Keratinocyte (primary cell): Measurements from ENCODE around the gene C12orf60. TPM values are rescaled to one million over a fixed set of nuclear protein-coding genes. Genes with fewer than 3 reads are reported as not detected.

Source experiments
- DNase-seq: peaks from one replicate; pipeline ENCODE4 v3.0.0-alpha.2; 2011; ENCODE audit warnings: low read depth, missing footprints, low spot score
- FAIRE-seq: peaks from 2 replicates; lab custom pipeline; 2011; peaks lifted over from hg19 to GRCh38; lab: Jason Lieb, UNC
- H2AFZ ChIP-seq: 2 replicates; pipeline ENCODE4 v1.6.0; 2012; ENCODE audit warnings: low read length, control low read depth, inconsistent platforms; ENCODE audit not compliant: control insufficient read depth
- H3K27ac ChIP-seq: 2 replicates; pipeline ENCODE4 v1.5.1; 2011; ENCODE audit warnings: low read length; ENCODE audit not compliant: control insufficient read depth, insufficient read depth
- H3K27me3 ChIP-seq: 3 replicates; pipeline ENCODE4 v1.6.0; 2011; ENCODE audit warnings: low read length; ENCODE audit not compliant: control insufficient read depth, insufficient read depth; ENCODE audit errors: extremely low read depth
- H3K36me3 ChIP-seq, 2 experiments: 2 replicates in 1 of 2; 3 replicates in 1 of 2; pipeline ENCODE4 v1.5.1; 2011; ENCODE audit warnings: low read length in 2 of 2, mild to moderate bottlenecking in 1 of 2; ENCODE audit not compliant: control insufficient read depth in 2 of 2, insufficient read depth in 2 of 2; ENCODE audit errors: extremely low read depth in 1 of 2
- H3K4me1 ChIP-seq: 3 replicates; pipeline ENCODE4 v1.5.1; 2011; ENCODE audit warnings: low read length; ENCODE audit not compliant: control insufficient read depth, insufficient read depth; ENCODE audit errors: extremely low read depth
- H3K4me2 ChIP-seq: 3 replicates; pipeline ENCODE4 v1.6.0; 2011; ENCODE audit warnings: low read depth, low read length; ENCODE audit not compliant: control insufficient read depth, insufficient read depth; ENCODE audit errors: extremely low read depth
- H3K4me3 ChIP-seq, 3 experiments: fragments of 200-600 bp in 1 of 3; sonication (generic) in 1 of 3; 2 replicates in 2 of 3; 3 replicates in 1 of 3; pipeline ENCODE4 v1.5.1; 2011 to 2016; ENCODE audit warnings: low read length in 3 of 3, mild to moderate bottlenecking in 3 of 3, control low read depth in 2 of 3, inconsistent platforms in 1 of 3, low read depth in 1 of 3, mixed read lengths in 1 of 3, mixed run types in 1 of 3, moderate library complexity in 1 of 3; ENCODE audit not compliant: control insufficient read depth in 2 of 3, insufficient read depth in 2 of 3; ENCODE audit errors: extremely low read depth in 1 of 3
- H3K79me2 ChIP-seq: 2 replicates; pipeline ENCODE4 v1.6.0; 2012; ENCODE audit warnings: low read length; ENCODE audit not compliant: control insufficient read depth, insufficient read depth
- H3K9ac ChIP-seq: 3 replicates; pipeline ENCODE4 v1.6.0; 2011; ENCODE audit warnings: low read length; ENCODE audit not compliant: control insufficient read depth, insufficient read depth; ENCODE audit errors: extremely low read depth
- H3K9me1 ChIP-seq: 3 replicates; pipeline ENCODE4 v1.6.0; 2011; ENCODE audit warnings: low read length; ENCODE audit not compliant: control insufficient read depth, insufficient read depth; ENCODE audit errors: extremely low read depth
- H3K9me3 ChIP-seq: 2 replicates; pipeline ENCODE4 v1.5.1; 2012; ENCODE audit warnings: low read depth, low read length; ENCODE audit not compliant: control insufficient read depth
- H4K20me1 ChIP-seq: 3 replicates; pipeline ENCODE4 v1.6.0; 2011; ENCODE audit warnings: low read length; ENCODE audit not compliant: control insufficient read depth, insufficient read depth; ENCODE audit errors: extremely low read depth
- EZH2 ChIP-seq: IDR thresholded peaks from one replicate; pipeline ENCODE4 v1.6.1; 2012; ENCODE audit warnings: inconsistent platforms, mild to moderate bottlenecking, low read length, moderate library complexity
- dilution Hi-C: fragments of 300-500 bp; cut with MboI; formaldehyde crosslinking; loops from one replicate; pipeline ENCODE4 v1.7.0; 2020; ENCODE audit warnings: low sequenced_read_pairs; ENCODE audit not compliant: extremely low pct_ligation_motif_present
- polyA plus RNA-seq, 5 experiments: library from polyadenylated mRNA; depleted of rRNA in 3 of 5; stranded (reverse) in 3 of 5; stranded (forward) in 1 of 5; unstranded in 1 of 5; fragments of >200 nt; gene quantifications; 1 replicate in 1 of 5; 2 replicates in 3 of 5; 3 replicates in 1 of 5; pipeline versions ENCODE4 v1.2.1 to v1.2.3, GENCODE V29; 2011 to 2012; ENCODE audit warnings: missing spikeins in 2 of 5, low read depth in 1 of 5, low replicate concordance in 1 of 5
- TF ChIP-seq, protein P1 (sequence below), 3 experiments: IDR thresholded peaks in 1 of 3; conservative IDR thresholded peaks in 1 of 3; optimal IDR thresholded peaks in 1 of 3; 2 replicates in 2 of 3; 3 replicates in 1 of 3; pipeline versions ENCODE3 to v1.5.1; 2011; ENCODE audit warnings: low read length in 3 of 3, mild to moderate bottlenecking in 3 of 3, moderate library complexity in 2 of 3, control low read depth in 1 of 3, inconsistent platforms in 1 of 3; ENCODE audit not compliant: insufficient read depth in 2 of 3; ENCODE audit errors: extremely low read depth in 1 of 3

The C12orf60 gene
- polyA plus RNA-seq, 1 donor (not counting 4 experiments of a cell fraction or from before 2014, with no cell fraction given): 3.2 TPM

DNA sequence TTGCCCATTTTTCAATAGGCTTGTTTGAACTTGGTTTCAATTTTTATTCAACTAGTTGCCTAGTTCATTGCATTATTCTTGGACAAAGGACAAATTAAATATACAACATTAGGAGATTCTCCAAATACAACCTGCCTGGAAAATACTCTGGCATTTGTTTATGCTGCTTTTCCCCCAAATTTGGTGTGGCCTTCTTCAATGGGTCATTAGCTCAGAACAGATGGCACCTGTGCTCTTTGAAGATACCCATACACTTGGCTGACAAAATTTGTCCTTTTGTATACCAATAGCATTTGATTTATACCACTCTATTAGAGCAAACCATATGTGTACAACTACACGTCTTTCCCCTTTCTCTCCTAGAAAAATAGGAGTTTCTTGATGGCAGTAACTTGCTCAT lies 35.9 kb upstream of the C12orf60 start:
- Histone ChIP-seq H3K4me3 (no peak overlapping the region), H3K79me2 (peaks cover 5% of the 10 kb centered on the region), H2AFZ (no peak overlapping the region), H3K9ac (no peak overlapping the region), H3K9me1 (no peaks in the 10 kb centered on the region), H3K4me2 (no peak overlapping the region), H3K27me3 (no peaks in the 10 kb centered on the region), H3K27ac (no peak overlapping the region), H4K20me1 (no peaks in the 10 kb centered on the region), H3K4me1 (peaks cover 13% of the 10 kb centered on the region), H3K36me3 (no peaks in the 10 kb centered on the region), H3K9me3 (no peaks in the 10 kb centered on the region)
- TF ChIP-seq, protein P1, sequence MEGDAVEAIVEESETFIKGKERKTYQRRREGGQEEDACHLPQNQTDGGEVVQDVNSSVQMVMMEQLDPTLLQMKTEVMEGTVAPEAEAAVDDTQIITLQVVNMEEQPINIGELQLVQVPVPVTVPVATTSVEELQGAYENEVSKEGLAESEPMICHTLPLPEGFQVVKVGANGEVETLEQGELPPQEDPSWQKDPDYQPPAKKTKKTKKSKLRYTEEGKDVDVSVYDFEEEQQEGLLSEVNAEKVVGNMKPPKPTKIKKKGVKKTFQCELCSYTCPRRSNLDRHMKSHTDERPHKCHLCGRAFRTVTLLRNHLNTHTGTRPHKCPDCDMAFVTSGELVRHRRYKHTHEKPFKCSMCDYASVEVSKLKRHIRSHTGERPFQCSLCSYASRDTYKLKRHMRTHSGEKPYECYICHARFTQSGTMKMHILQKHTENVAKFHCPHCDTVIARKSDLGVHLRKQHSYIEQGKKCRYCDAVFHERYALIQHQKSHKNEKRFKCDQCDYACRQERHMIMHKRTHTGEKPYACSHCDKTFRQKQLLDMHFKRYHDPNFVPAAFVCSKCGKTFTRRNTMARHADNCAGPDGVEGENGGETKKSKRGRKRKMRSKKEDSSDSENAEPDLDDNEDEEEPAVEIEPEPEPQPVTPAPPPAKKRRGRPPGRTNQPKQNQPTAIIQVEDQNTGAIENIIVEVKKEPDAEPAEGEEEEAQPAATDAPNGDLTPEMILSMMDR (optimal IDR thresholded peaks at IDR 0.05 in 1 of 3, IDR thresholded peaks at IDR 0.05 in 1 of 3, conservative IDR thresholded peaks at IDR 0.05 in 1 of 3; ENCODE audit: extremely low read depth in 1 of 3, insufficient read depth in 2 of 3, low read length in 3 of 3): no peak
- TF ChIP-seq EZH2: no peak
- DNase-seq: no peak
- FAIRE-seq: no peak
- dilution Hi-C loops: no loop called here

DNA sequence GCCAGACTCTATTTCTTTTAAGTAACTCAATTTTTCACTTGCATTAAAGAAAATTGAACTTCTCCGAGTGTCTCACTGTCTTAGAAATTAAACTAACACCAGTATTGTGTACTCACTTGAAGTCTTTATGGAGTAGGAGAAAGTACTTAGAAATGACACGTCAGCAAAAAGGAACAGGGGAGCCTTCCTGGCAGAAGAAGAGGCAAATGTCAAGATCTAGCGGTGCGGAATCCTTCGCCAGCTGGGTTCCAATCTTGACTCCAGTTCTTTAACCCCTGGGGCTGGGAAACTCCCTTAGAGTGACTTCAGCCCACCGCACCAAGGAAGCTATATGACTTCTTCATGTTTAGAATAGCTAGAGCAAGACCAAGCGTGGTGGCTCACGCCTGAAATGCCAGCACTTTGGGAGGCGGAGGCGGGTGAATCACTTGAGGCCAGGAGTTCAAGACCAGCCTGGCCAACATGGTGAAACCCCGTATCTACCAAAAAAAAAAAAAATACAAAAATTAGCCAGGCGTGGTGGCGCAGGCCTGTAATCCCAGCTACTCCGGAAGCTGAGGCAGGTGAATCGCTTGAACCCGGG lies 34.6 kb upstream of the C12orf60 start:
- Histone ChIP-seq H3K4me1 (peaks cover 13% of the 10 kb centered on the region), H3K4me2 (peak overlapping the region; percentile 92), H3K4me3 (peak overlapping the region; percentile 56 to 90 (median 80)), H3K9me1 (no peaks in the 10 kb centered on the region), H3K9ac (peak overlapping the region; percentile 90), H3K27me3 (no peaks in the 10 kb centered on the region), H4K20me1 (no peaks in the 10 kb centered on the region), H3K36me3 (no peaks in the 10 kb centered on the region), H3K79me2 (peaks cover 5% of the 10 kb centered on the region), H3K9me3 (no peaks in the 10 kb centered on the region), H2AFZ (no peak overlapping the region), H3K27ac (peak overlapping the region; percentile 92)
- no peak for TF ChIP-seq EZH2
- TF ChIP-seq, protein P1 (optimal IDR thresholded peaks at IDR 0.05 in 1 of 3, IDR thresholded peaks at IDR 0.05 in 1 of 3, conservative IDR thresholded peaks at IDR 0.05 in 1 of 3; ENCODE audit: extremely low read depth in 1 of 3, insufficient read depth in 2 of 3, low read length in 3 of 3): no peak
- DNase-seq (no peak), FAIRE-seq (no peak)
- dilution Hi-C loops: no loop called here
